ENCODE data around the gene AMZ2. TPM values are rescaled to one million over a fixed set of nuclear protein-coding genes. Genes with fewer than 3 reads are reported as not detected.

The AMZ2 gene
- total RNA-seq, 2 donors from 2014 or later, result 64.0 to 89.4 TPM

DNA sequence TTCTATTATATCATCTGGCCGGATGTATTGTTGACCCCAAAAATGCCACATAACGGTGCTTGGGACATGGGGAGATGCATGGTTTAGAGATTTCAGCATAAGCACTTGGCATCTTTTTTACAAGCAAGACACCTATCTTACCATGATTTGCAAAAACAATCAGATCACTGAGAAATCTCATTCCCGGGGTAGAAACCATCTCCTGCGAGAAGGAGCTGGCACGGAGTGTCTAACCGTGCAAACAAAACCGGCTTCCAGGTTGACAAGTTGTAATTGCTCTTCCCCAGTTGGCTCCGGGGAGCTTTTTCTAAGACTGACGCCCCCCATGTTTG lies 42.1 kb downstream of the AMZ2 start:
- TF ChIP-seq, protein P1, sequence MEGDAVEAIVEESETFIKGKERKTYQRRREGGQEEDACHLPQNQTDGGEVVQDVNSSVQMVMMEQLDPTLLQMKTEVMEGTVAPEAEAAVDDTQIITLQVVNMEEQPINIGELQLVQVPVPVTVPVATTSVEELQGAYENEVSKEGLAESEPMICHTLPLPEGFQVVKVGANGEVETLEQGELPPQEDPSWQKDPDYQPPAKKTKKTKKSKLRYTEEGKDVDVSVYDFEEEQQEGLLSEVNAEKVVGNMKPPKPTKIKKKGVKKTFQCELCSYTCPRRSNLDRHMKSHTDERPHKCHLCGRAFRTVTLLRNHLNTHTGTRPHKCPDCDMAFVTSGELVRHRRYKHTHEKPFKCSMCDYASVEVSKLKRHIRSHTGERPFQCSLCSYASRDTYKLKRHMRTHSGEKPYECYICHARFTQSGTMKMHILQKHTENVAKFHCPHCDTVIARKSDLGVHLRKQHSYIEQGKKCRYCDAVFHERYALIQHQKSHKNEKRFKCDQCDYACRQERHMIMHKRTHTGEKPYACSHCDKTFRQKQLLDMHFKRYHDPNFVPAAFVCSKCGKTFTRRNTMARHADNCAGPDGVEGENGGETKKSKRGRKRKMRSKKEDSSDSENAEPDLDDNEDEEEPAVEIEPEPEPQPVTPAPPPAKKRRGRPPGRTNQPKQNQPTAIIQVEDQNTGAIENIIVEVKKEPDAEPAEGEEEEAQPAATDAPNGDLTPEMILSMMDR (conservative IDR thresholded peaks at IDR 0.05), result no peak
- Histone ChIP-seq H3K4me1 (ENCODE audit: control insufficient read depth, insufficient read depth, low read length) (no peaks in the 10 kb centered on the region), H3K27ac (ENCODE audit: low read depth, low read length) (no peak overlapping the region), H3K4me3 (ENCODE audit: low read length) (peak overlapping the region; percentile 84), H3K9ac (ENCODE audit: extremely low read depth, low read length, poor library complexity, severe bottlenecking) (no peak overlapping the region), H3K27me3 (ENCODE audit: control insufficient read depth, insufficient read depth, low read length, poor library complexity, severe bottlenecking) (peaks cover 57% of the 10 kb centered on the region), H3K9me3 (ENCODE audit: control insufficient read depth, low read length) (no peaks in the 10 kb centered on the region), H3K36me3 (ENCODE audit: control insufficient read depth, insufficient read depth, low read length) (no peaks in the 10 kb centered on the region)
- whole genome bisulfite sequencing, 2 experiments (ENCODE audit: insufficient coverage in 1 of 2, insufficient read length in 1 of 2), result 22 to 35% methylated on average over 5 to 8 of the region's 9 CpGs
- no peak for DNase-seq
- Mint-ChIP-seq H3K9me3 (no peaks in the 10 kb centered on the region), H3K4me3 (peak overlapping the region; percentile 61), H3K36me3 (ENCODE audit: low read depth) (no peaks in the 10 kb centered on the region), H3K27ac (no peak overlapping the region), H3K4me1 (peaks cover 21% of the 10 kb centered on the region), H3K27me3 (ENCODE audit: insufficient read depth) (peaks cover 65% of the 10 kb centered on the region)

DNA sequence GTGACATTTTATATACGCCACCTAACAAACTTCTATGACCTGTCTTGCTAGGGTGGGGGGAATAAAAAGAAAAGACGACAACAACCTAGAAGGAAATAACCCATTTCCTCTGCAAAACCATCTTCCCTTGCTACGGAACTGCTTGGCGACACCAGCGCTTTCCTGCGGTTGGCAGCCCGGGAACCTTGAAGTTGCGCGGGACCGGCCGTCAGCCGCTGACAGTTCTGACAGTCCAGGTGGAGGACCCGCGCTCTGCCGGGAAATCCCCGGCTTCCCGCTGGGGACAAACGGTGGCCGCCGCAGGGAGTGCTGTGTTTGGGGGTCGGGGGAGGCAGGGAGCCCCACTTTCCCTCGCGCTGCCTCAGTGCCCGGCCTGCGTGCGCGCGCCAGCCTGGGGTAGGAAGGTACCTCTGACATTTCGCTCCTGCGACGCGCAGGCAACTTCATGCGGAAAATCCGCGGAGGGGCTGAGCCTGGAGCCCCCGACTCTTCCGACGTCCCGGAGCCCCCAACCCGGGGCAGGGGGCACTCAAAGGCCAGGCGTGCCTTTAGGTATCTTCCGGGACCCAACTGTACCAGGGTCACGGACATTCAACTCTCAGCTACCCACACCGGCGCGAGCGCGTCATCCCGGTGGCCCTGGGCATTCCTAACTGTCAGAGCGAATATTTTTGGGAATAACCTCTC lies 42.6 kb downstream of the AMZ2 start:
- peak overlapping the region; percentile 61 for H3K4me3 Mint-ChIP-seq
- DNase-seq, result peak; percentile 84
- Histone ChIP-seq H3K9me3 (ENCODE audit: control insufficient read depth, low read length) (no peaks in the 10 kb centered on the region), H3K36me3 (ENCODE audit: control insufficient read depth, insufficient read depth, low read length) (no peaks in the 10 kb centered on the region), H3K4me1 (ENCODE audit: control insufficient read depth, insufficient read depth, low read length) (no peaks in the 10 kb centered on the region), H3K4me3 (ENCODE audit: low read length) (peak overlapping the region; percentile 84), H3K9ac (ENCODE audit: extremely low read depth, low read length, poor library complexity, severe bottlenecking) (peak overlapping the region; percentile 78), H3K27me3 (ENCODE audit: control insufficient read depth, insufficient read depth, low read length, poor library complexity, severe bottlenecking) (peaks cover 60% of the 10 kb centered on the region), H3K27ac (ENCODE audit: low read depth, low read length) (no peak overlapping the region)
- no peak overlapping the region for H3K27ac Mint-ChIP-seq
- H3K4me1 Mint-ChIP-seq, result peaks cover 23% of the 10 kb centered on the region
- no peaks in the 10 kb centered on the region for H3K9me3 Mint-ChIP-seq
- WGBS, 2 experiments (ENCODE audit: insufficient coverage in 1 of 2, insufficient read length in 1 of 2), result 1 to 2% methylated on average over 14 to 50 of the region's 50 CpGs
- TF ChIP-seq, protein P1 (conservative IDR thresholded peaks at IDR 0.05), result no peak
- peaks cover 68% of the 10 kb centered on the region for H3K27me3 Mint-ChIP-seq (ENCODE audit: insufficient read depth)
- no peaks in the 10 kb centered on the region for H3K36me3 Mint-ChIP-seq (ENCODE audit: low read depth)

DNA sequence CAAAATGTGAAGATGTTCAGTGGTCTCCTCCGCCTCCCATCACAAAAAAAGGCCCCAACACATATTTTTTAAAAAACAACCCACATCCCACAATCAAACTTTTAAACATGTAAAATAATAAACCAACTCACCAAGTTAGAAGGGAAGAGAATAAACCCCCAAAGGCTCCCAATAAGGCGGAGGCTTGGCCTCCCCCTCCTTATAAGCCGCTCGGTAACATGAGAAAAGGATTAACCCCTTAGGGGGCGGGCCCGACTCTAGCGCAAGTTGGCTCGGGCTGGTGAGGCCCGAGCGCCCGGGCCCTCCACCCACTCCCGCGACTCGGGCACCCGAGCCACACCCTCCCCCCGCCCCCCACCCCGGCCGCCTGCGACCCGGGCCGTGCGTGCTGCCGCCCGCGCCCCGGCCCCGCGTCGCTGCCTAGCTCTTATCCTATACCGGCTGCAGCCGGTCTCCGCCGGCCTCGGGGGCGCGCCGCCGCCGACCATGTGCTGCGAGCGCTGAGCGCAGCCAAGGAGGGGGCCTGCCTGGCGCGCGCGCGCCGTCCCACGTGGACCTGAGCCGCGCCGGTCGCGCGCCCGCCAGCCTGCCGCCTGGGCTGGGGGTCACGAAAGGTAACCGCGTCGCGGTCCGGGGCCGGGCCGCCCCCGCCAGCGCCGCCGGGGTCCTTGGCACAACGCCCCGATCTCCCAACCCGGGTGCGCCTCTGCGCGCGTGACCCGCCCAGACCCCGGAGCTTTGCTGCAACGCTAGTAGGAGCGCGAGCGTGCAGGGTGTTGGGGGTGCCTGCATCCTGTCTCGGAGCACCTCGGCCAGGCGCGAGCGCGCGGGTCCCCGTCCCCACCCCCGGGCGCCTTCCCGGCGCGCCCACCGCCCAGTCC lies 43.4 kb downstream of the AMZ2 start, which contains the start of the genes ARSG and SLC16A6:
TSS of gene ARSG (plus strand) at position 541 of the 881 bp plus-strand sequence. CDS start 15,999 bp downstream, outside the sequence.
TSS of gene SLC16A6 (minus strand) at position 173 of the 881 bp plus-strand sequence. CDS start 12,807 bp downstream, outside the sequence.
- H3K9me3 Mint-ChIP-seq, result no peaks in the 10 kb centered on the region
- peaks cover 65% of the 10 kb centered on the region for H3K27me3 Mint-ChIP-seq (ENCODE audit: insufficient read depth)
- TF ChIP-seq, protein P1 (conservative IDR thresholded peaks at IDR 0.05), result no peak
- Histone ChIP-seq H3K9ac (ENCODE audit: extremely low read depth, low read length, poor library complexity, severe bottlenecking) (peak within 1 kb of the TSS; percentile 78), H3K4me3 (ENCODE audit: low read length) (peak within 1 kb of the TSS; percentile 84), H3K27me3 (ENCODE audit: control insufficient read depth, insufficient read depth, low read length, poor library complexity, severe bottlenecking) (peaks cover 60% of the 10 kb centered on the region), H3K9me3 (ENCODE audit: control insufficient read depth, low read length) (no peaks in the 10 kb centered on the region), H3K27ac (ENCODE audit: low read depth, low read length) (no peak within 1 kb of the TSS), H3K36me3 (ENCODE audit: control insufficient read depth, insufficient read depth, low read length) (no peaks in the 10 kb centered on the region), H3K4me1 (ENCODE audit: control insufficient read depth, insufficient read depth, low read length) (no peaks in the 10 kb centered on the region)
- peak within 1 kb of the TSS; percentile 61 for H3K4me3 Mint-ChIP-seq
- H3K4me1 Mint-ChIP-seq, result peaks cover 26% of the 10 kb centered on the region
- no peak within 1 kb of the TSS for H3K27ac Mint-ChIP-seq
- DNase-seq, result peak; percentile 92
- H3K36me3 Mint-ChIP-seq (ENCODE audit: low read depth), result no peaks in the 10 kb centered on the region
- 0 to 2% methylated on average over 12 to 94 of the region's 96 CpGs for WGBS, 2 experiments (ENCODE audit: insufficient coverage in 1 of 2, insufficient read length in 1 of 2)
